ENCODE results near the gene TMEM184A. TPM values are rescaled to one million over a fixed set of nuclear protein-coding genes. Genes with fewer than 3 reads are reported as not detected.

Gene TMEM184A
- total and polyA plus RNA-seq, 2 of the 13 experiments (the other 11 are each of a cell fraction or from before 2014, with no cell fraction given) = 9.5 to 20.4 TPM

DNA sequence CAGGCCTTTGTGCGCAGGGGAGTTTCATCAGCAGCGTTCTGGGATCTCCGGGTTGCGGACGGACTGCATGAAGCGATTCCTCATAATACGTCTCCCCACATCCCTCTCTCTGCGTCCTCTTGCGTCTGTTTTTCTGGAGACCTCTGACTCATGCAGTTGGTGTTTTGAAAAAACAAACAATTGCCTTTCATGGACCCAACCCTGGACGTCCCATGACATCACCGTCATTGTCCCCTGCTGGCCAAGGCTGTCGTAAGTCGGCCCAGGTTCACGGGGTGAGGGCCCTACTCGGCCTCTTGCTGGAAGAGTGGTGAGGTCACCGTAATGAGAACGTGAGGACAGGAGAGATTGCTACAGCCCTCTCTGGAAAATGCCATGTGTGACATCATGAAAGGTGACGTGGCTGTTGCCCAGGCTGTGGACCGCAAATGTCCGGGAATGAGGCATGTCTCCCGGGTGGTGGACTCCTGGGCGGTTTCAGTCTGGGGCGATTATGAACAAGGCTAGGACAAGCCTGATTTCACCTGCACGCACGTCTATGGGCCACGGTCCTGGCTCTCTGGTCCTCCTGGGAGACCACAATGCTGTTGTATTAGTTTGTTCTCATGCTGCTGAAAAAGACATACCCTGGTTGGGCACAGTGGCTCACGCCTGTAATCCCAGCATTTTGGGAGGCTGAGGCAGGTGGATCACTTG is 35.3 kb downstream of the TMEM184A start (continued):
- TF ChIP-seq, protein P1, sequence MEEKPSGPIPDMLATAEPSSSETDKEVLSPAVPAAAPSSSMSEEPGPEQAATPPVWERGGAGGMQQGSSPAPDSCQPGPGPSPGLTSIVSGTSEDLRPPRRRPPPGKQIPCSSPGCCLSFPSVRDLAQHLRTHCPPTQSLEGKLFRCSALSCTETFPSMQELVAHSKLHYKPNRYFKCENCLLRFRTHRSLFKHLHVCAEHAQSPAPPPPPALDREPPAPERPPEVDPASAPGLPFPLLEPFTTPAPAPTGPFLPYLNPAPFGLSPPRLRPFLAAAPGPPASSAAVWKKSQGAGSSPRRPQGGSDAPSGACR (CRISPR knock-in tag; IDR thresholded peaks at IDR 0.05) = no peak
- TF ChIP-seq ZNF33B (CRISPR knock-in tag; IDR thresholded peaks at IDR 0.05) = no peak
- TF ChIP-seq, protein P2, sequence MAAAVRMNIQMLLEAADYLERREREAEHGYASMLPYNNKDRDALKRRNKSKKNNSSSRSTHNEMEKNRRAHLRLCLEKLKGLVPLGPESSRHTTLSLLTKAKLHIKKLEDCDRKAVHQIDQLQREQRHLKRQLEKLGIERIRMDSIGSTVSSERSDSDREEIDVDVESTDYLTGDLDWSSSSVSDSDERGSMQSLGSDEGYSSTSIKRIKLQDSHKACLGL (CRISPR knock-in tag; IDR thresholded peaks at IDR 0.05) = peak; percentile 63; the same call in 1 of the 2 replicates
- TF ChIP-seq PHF5A (CRISPR knock-in tag; IDR thresholded peaks at IDR 0.05; ENCODE audit: low read depth, unreplicated experiment) = peak; percentile 86
- peak; percentile 90 for TF ChIP-seq GATAD2A (CRISPR knock-in tag; IDR thresholded peaks at IDR 0.05)
- TF ChIP-seq ZNF747 (CRISPR knock-in tag; IDR thresholded peaks at IDR 0.05; ENCODE audit: borderline replicate concordance) = peak; percentile 67; the same call in 1 of the 2 replicates
- TF ChIP-seq ESRRA (CRISPR knock-in tag; IDR thresholded peaks at IDR 0.05; ENCODE audit: low read depth) = peak; percentile 59; the same call in 1 of the 2 replicates
- TF ChIP-seq, protein P3, sequence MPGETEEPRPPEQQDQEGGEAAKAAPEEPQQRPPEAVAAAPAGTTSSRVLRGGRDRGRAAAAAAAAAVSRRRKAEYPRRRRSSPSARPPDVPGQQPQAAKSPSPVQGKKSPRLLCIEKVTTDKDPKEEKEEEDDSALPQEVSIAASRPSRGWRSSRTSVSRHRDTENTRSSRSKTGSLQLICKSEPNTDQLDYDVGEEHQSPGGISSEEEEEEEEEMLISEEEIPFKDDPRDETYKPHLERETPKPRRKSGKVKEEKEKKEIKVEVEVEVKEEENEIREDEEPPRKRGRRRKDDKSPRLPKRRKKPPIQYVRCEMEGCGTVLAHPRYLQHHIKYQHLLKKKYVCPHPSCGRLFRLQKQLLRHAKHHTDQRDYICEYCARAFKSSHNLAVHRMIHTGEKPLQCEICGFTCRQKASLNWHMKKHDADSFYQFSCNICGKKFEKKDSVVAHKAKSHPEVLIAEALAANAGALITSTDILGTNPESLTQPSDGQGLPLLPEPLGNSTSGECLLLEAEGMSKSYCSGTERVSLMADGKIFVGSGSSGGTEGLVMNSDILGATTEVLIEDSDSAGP (CRISPR knock-in tag; IDR thresholded peaks at IDR 0.05; ENCODE audit: borderline replicate concordance) = no peak; the same call in 1 of the 2 replicates
- TF ChIP-seq ZNF670 (CRISPR knock-in tag; IDR thresholded peaks at IDR 0.05; ENCODE audit: borderline replicate concordance) = 0 out of 2 replicates have a peak, but pooled peaks have one; percentile 34
- peak; percentile 73; the same call in 1 of the 2 replicates for TF ChIP-seq HIVEP1 (CRISPR knock-in tag; IDR thresholded peaks at IDR 0.05)
- TF ChIP-seq ZNF382 (CRISPR knock-in tag; IDR thresholded peaks at IDR 0.05; ENCODE audit: borderline replicate concordance) = no peak
- TF ChIP-seq ZNF615 (CRISPR knock-in tag; IDR thresholded peaks at IDR 0.05; ENCODE audit: borderline replicate concordance) = no peak
- no peak for TF ChIP-seq ZSCAN12 (CRISPR knock-in tag; IDR thresholded peaks at IDR 0.05)
- no peak for TF ChIP-seq HOXD1 (CRISPR knock-in tag; IDR thresholded peaks at IDR 0.05)
- TF ChIP-seq GABPB1 (CRISPR knock-in tag; IDR thresholded peaks at IDR 0.05) = peak; percentile 64
- peak; percentile 69 for TF ChIP-seq CEBPG (CRISPR knock-in tag; IDR thresholded peaks at IDR 0.05)
- TF ChIP-seq, protein P4, sequence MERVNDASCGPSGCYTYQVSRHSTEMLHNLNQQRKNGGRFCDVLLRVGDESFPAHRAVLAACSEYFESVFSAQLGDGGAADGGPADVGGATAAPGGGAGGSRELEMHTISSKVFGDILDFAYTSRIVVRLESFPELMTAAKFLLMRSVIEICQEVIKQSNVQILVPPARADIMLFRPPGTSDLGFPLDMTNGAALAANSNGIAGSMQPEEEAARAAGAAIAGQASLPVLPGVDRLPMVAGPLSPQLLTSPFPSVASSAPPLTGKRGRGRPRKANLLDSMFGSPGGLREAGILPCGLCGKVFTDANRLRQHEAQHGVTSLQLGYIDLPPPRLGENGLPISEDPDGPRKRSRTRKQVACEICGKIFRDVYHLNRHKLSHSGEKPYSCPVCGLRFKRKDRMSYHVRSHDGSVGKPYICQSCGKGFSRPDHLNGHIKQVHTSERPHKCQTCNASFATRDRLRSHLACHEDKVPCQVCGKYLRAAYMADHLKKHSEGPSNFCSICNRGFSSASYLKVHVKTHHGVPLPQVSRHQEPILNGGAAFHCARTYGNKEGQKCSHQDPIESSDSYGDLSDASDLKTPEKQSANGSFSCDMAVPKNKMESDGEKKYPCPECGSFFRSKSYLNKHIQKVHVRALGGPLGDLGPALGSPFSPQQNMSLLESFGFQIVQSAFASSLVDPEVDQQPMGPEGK (CRISPR knock-in tag; IDR thresholded peaks at IDR 0.05) = peak; percentile 40; the same call in 1 of the 2 replicates
- no peak for TF ChIP-seq REPIN1 (CRISPR knock-in tag; IDR thresholded peaks at IDR 0.05; ENCODE audit: borderline replicate concordance, low read depth)
- TF ChIP-seq, protein P5, sequence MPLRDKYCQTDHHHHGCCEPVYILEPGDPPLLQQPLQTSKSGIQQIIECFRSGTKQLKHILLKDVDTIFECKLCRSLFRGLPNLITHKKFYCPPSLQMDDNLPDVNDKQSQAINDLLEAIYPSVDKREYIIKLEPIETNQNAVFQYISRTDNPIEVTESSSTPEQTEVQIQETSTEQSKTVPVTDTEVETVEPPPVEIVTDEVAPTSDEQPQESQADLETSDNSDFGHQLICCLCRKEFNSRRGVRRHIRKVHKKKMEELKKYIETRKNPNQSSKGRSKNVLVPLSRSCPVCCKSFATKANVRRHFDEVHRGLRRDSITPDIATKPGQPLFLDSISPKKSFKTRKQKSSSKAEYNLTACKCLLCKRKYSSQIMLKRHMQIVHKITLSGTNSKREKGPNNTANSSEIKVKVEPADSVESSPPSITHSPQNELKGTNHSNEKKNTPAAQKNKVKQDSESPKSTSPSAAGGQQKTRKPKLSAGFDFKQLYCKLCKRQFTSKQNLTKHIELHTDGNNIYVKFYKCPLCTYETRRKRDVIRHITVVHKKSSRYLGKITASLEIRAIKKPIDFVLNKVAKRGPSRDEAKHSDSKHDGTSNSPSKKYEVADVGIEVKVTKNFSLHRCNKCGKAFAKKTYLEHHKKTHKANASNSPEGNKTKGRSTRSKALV (CRISPR knock-in tag; IDR thresholded peaks at IDR 0.05) = no peak
- peak; percentile 57; the same call in 1 of the 2 replicates for TF ChIP-seq SIN3A (IDR thresholded peaks at IDR 0.05; ENCODE audit: borderline replicate concordance, low read depth, low read length)
- no peak for TF ChIP-seq NR2F2 (IDR thresholded peaks at IDR 0.05; ENCODE audit: borderline replicate concordance, low read depth)
- TF ChIP-seq ZNF678 (CRISPR knock-in tag; IDR thresholded peaks at IDR 0.05) = no peak

Measured in HepG2 (cell line).